MCF 10A (cell line): ENCODE measurements around the gene CSF3. TPM values are rescaled to one million over a fixed set of nuclear protein-coding genes. Genes with fewer than 3 reads are reported as not detected.

Source experiments
- BruUV-seq: library from RNA; stranded (reverse); fragments of 400-500 nt; replicated peaks from 2 replicates; lab custom pipeline; 2021; lab: Mats Ljungman, UMichigan
- CTCF ChIA-PET: fragments of 300-600 bp; sonication (Branson Sonifier 250); formaldehyde crosslinking; extraction: SDS; loops from one replicate; lab custom pipeline; 2021; ENCODE audit warnings: antibody characterized with exemption, inconsistent platforms; lab: Yijun Ruan, JAX
- POLR2A ChIA-PET: fragments of 300-600, 350-650 bp; sonication (Branson Sonifier 250); formaldehyde crosslinking; extraction: SDS; loops from one replicate; lab custom pipeline; 2020; ENCODE audit warnings: antibody characterized with exemption, inconsistent platforms; lab: Yijun Ruan, JAX
- DNase-seq: peaks from one replicate; pipeline ENCODE4 v3.0.0-alpha.2; 2018; ENCODE audit not compliant: unreplicated experiment
- H3K27ac Mint-ChIP-seq: one replicate; pipeline ENCODE4 v1.8.0; 2022; ENCODE audit warnings: mild to moderate bottlenecking, low read depth, mixed read lengths; ENCODE audit not compliant: unreplicated experiment
- H3K27me3 Mint-ChIP-seq: one replicate; pipeline ENCODE4 v1.8.0; 2022; ENCODE audit warnings: mixed read lengths; ENCODE audit not compliant: insufficient read depth, unreplicated experiment
- H3K36me3 Mint-ChIP-seq: one replicate; pipeline ENCODE4 v1.8.0; 2022; ENCODE audit warnings: mild to moderate bottlenecking, moderate library complexity, mixed read lengths; ENCODE audit not compliant: insufficient read depth, unreplicated experiment
- H3K4me1 Mint-ChIP-seq: one replicate; pipeline ENCODE4 v1.8.0; 2022; ENCODE audit warnings: mixed read lengths; ENCODE audit not compliant: insufficient read depth, unreplicated experiment
- H3K4me3 Mint-ChIP-seq: one replicate; pipeline ENCODE4 v1.8.0; 2022; ENCODE audit warnings: mild to moderate bottlenecking, moderate library complexity, mixed read lengths; ENCODE audit not compliant: unreplicated experiment
- H3K9me3 Mint-ChIP-seq: one replicate; pipeline ENCODE4 v1.8.0; 2022; ENCODE audit warnings: mixed read lengths; ENCODE audit not compliant: unreplicated experiment
- intact Hi-C: fragments of 100-400 bp; cut with micrococcal nuclease; formaldehyde crosslinking; loops from 2 replicates; pipeline ENCODE4 v1.14.1; 2022
- total RNA-seq: library from RNA; stranded (reverse); gene quantifications from 2 replicates; pipeline ENCODE4 v1.2.3, GENCODE V29; 2022
- TF ChIP-seq, protein P1 (sequence below): fragments of 200-600 bp; IDR thresholded peaks from one replicate; pipeline ENCODE4 v1.8.0; 2022; ENCODE audit warnings: antibody characterized with exemption, mild to moderate bottlenecking; ENCODE audit not compliant: unreplicated experiment

CSF3 gene
- total RNA-seq, 1 experiment from 2014 or later: 17.1 TPM

DNA sequence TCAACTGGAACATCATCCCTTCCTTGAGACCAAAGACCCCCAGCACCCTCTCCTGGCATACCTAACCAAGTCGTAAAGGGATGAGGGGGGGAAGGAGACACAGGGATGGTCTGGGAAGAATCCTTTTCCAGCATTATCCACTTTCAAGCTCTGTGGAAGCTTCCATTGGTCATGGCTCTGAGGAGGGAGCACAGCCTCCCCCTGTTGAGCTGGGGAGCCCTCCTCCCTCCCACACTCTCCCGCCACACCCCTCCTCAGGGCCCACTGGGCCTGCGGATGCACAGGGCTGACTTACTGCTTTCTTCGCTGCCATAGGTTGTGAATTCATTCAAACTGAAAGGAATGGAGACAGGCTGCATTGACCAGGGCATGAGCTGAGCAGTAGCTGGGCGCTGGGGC, 12.4 kb downstream of the CSF3 start:
- Mint-ChIP-seq H3K36me3 (peaks cover 53% of the 10 kb centered on the region), H3K27ac (no peak overlapping the region), H3K4me1 (peaks cover 41% of the 10 kb centered on the region), H3K27me3 (no peaks in the 10 kb centered on the region), H3K4me3 (no peak overlapping the region), H3K9me3 (no peaks in the 10 kb centered on the region)
- POLR2A ChIA-PET: interaction anchor here (0.7 to 7.3 kb wide), 6 partner anchors 12 to 98 kb away, joined by 3 to 164 read pairs (median 12); partner anchors contain the start of genes CSF3, MED24 and PSMD3
- TF ChIP-seq, protein P1, sequence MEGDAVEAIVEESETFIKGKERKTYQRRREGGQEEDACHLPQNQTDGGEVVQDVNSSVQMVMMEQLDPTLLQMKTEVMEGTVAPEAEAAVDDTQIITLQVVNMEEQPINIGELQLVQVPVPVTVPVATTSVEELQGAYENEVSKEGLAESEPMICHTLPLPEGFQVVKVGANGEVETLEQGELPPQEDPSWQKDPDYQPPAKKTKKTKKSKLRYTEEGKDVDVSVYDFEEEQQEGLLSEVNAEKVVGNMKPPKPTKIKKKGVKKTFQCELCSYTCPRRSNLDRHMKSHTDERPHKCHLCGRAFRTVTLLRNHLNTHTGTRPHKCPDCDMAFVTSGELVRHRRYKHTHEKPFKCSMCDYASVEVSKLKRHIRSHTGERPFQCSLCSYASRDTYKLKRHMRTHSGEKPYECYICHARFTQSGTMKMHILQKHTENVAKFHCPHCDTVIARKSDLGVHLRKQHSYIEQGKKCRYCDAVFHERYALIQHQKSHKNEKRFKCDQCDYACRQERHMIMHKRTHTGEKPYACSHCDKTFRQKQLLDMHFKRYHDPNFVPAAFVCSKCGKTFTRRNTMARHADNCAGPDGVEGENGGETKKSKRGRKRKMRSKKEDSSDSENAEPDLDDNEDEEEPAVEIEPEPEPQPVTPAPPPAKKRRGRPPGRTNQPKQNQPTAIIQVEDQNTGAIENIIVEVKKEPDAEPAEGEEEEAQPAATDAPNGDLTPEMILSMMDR: no peak
- intact Hi-C loops: loop anchor here (1.0 to 5.0 kb wide), 4 partner anchors 14 to 155 kb away; no protein-coding TSS in a partner anchor
- CTCF ChIA-PET: interaction anchor here (0.5 to 9.3 kb wide), 17 partner anchors 11 to 118 kb away, joined by 3 to 237 read pairs (median 4); partner anchors contain the start of genes CSF3 and MED24
- no TSS peak for BruUV-seq
- DNase-seq: no peak

DNA sequence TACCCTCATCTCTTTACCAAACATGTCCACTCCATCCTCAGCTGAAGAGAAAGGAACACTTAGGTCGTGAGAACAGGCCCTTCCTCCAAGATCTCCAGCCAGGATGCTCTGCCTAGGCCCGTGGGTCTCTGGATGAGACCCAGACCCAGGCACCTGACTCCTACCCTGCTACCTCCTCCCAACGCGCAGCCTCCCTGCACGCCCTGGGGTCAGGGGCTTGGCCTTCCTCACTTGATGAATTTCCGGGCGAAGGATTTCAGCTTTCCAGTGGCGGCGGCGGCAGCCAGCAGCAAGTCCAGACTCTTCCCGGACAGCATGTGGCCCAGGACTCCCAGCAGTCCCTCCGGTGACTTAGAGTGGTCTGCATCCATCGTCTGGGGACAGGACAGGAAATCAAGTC, 13.4 kb downstream of the CSF3 start:
- intact Hi-C loops: loop anchor here (5.0 kb wide), 2 partner anchors 84 to 156 kb away; no protein-coding TSS in a partner anchor

DNA sequence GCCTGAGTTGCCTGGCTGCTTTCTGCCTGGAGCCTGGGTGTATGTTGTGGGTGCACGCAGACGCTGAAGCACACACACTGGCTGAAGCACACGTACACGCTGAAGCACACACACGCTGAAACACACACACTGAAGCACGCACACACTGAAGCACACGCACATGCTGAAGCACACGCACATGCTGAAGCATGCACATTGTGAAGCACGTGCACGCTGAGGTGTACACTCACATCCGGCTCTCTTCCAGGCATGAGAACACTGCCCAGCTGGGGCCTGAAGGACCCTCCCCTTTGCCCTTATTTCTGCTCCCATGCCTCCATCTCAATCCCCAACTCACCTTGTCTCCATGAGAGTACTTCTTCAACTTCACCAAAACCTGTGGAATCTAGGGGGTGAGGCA, 16.5 kb downstream of the CSF3 start:
- ChIA-PET POLR2A (interaction anchor here (1.0 to 1.2 kb wide), 4 partner anchors 11 to 69 kb away, joined by 3 to 5 read pairs (median 3); partner anchors contain the start of gene NR1D1), CTCF (interaction anchor here (0.9 to 9.3 kb wide), 3 partner anchors 18 to 170 kb away, joined by 3 to 237 read pairs (median 3); partner anchors contain the start of gene CSF3)
- DNase-seq: no peak
- Mint-ChIP-seq H3K9me3 (no peaks in the 10 kb centered on the region), H3K4me1 (peaks cover 11% of the 10 kb centered on the region), H3K27ac (no peak overlapping the region), H3K36me3 (peaks cover 60% of the 10 kb centered on the region), H3K27me3 (no peaks in the 10 kb centered on the region), H3K4me3 (no peak overlapping the region)
- intact Hi-C loops: no loop called here
- BruUV-seq: no TSS peak
- TF ChIP-seq, protein P1: no peak

More for the DNA sequence above, 13.4 kb downstream of the CSF3 start:
- no TSS peak for BruUV-seq
- ChIA-PET POLR2A (interaction anchor here (3.2 to 7.3 kb wide), 3 partner anchors 13 to 48 kb away, joined by 20 to 164 read pairs (median 30); partner anchors contain the start of genes CSF3, MED24 and PSMD3), CTCF (interaction anchor here (1.6 to 9.3 kb wide), 3 partner anchors 15 to 83 kb away, joined by 3 to 237 read pairs (median 32); partner anchors contain the start of gene CSF3)
- Mint-ChIP-seq H3K27ac (no peak overlapping the region), H3K9me3 (no peaks in the 10 kb centered on the region), H3K27me3 (no peaks in the 10 kb centered on the region), H3K4me1 (peaks cover 31% of the 10 kb centered on the region), H3K4me3 (no peak overlapping the region), H3K36me3 (peaks cover 56% of the 10 kb centered on the region)
- DNase-seq: no peak
- TF ChIP-seq, protein P1: no peak
